Breast epithelium (tissue), 4 donors: ENCODE data around the gene ZC3H15. TPM values are rescaled to one million over a fixed set of nuclear protein-coding genes. Genes with fewer than 3 reads are reported as not detected.
"Not testable (repeated sequence)": the region's sequence is repeated elsewhere in the genome, so short reads cannot be mapped to it uniquely, and the experiment has no call there.

ENCODE experiments used
- DNase-seq, 2 donors: peaks; one replicate each; pipeline ENCODE4 v3.0.0-alpha.2; 2019; ENCODE audit warnings: low spot score in 2 of 2
- H3K27ac ChIP-seq, 2 donors: fragments of 200-600 bp; sonication (generic) in 1 of 2; one replicate each; pipeline ENCODE4 v1.5.1; 2016 to 2019; ENCODE audit warnings: mild to moderate bottlenecking in 1 of 2
- H3K27me3 ChIP-seq, 2 donors: fragments of 200-600 bp; sonication (generic) in 1 of 2; one replicate each; pipeline versions ENCODE4 v1.5.1 to v1.6.0; 2017 to 2019; ENCODE audit warnings: control low read depth in 1 of 2, mild to moderate bottlenecking in 1 of 2
- H3K36me3 ChIP-seq: fragments of 200-600 bp; one replicate; pipeline ENCODE4 v1.5.1; 2019
- H3K4me1 ChIP-seq, 2 donors: fragments of 200-600 bp; sonication (generic); one replicate each; pipeline ENCODE4 v1.5.1; 2016 to 2019; ENCODE audit warnings: control low read depth in 1 of 2
- H3K4me3 ChIP-seq, 3 donors: fragments of 200-600 bp; sonication (generic); 1 replicate in 2 of 3; 2 replicates in 1 of 3; pipeline ENCODE4 v1.5.1; 2016 to 2019; ENCODE audit warnings: mild to moderate bottlenecking in 3 of 3, moderate library complexity in 2 of 3
- H3K9me3 ChIP-seq, 2 donors: fragments of 200-600 bp; sonication (generic) in 1 of 2; one replicate each; pipeline ENCODE4 v1.5.1; 2016 to 2019; ENCODE audit warnings: control low read depth in 1 of 2
- POLR2A ChIP-seq: fragments of 450-650 bp; IDR thresholded peaks from one replicate; pipeline ENCODE4 v1.6.1; 2016; ENCODE audit warnings: antibody characterized with exemption, mild to moderate bottlenecking, moderate library complexity
- POLR2AphosphoS5 ChIP-seq, 3 donors: sonication (generic); formaldehyde crosslinking; IDR thresholded peaks; one replicate each; pipeline ENCODE4 v1.6.1; 2017; ENCODE audit warnings: antibody characterized with exemption in 3 of 3
- intact Hi-C: fragments of 100-400 bp; cut with DNase I; formaldehyde crosslinking; loops from one replicate; pipeline ENCODE4 v1.15.1; 2023; ENCODE audit warnings: low total_unique reads
- total RNA-seq, 3 donors: library from RNA; depleted of rRNA; stranded (reverse); fragments of >200 nt; gene quantifications; one replicate each; pipeline ENCODE4 v1.1.0, GENCODE V29; 2016
- TF ChIP-seq, protein P1 (sequence below), 3 donors: fragments of 450-650 bp; IDR thresholded peaks; one replicate each; pipeline ENCODE4 v1.5.1; 2016 to 2017; ENCODE audit warnings: antibody characterized with exemption in 3 of 3, mild to moderate bottlenecking in 3 of 3, moderate library complexity in 3 of 3

Gene ZC3H15
- total RNA-seq, 3 donors from 2014 or later, result 70.8 to 75.8 (median 73.0) TPM

DNA sequence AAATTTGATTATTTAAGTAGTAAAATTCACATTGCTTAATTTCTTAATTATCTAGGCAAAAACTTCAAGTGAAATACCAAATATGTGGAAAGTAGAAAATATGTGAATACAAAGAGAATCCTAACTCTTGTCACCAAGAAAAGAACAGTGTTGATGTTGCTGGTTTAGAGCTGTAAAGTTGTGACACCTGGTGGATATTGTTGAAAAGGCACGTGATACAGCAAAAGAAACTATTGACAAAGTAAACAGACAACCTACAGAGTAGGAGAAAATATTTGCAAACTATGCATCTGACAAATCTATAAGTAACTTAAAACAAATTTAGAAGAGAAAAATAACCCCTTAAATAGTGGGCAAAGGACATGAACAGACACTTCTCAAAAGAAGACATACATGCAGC is 25.6 kb upstream of the ZC3H15 start:
- intact Hi-C loops, result no loop called here
- H3K27me3 ChIP-seq, result no peaks in the 10 kb centered on the region
- no peaks in the 10 kb centered on the region for H3K4me1 ChIP-seq
- H3K4me3 ChIP-seq, result no peak overlapping the region
- DNase-seq, result no peak
- no peaks in the 10 kb centered on the region for H3K9me3 ChIP-seq
- no peak overlapping the region for H3K27ac ChIP-seq
- TF ChIP-seq, protein P1, sequence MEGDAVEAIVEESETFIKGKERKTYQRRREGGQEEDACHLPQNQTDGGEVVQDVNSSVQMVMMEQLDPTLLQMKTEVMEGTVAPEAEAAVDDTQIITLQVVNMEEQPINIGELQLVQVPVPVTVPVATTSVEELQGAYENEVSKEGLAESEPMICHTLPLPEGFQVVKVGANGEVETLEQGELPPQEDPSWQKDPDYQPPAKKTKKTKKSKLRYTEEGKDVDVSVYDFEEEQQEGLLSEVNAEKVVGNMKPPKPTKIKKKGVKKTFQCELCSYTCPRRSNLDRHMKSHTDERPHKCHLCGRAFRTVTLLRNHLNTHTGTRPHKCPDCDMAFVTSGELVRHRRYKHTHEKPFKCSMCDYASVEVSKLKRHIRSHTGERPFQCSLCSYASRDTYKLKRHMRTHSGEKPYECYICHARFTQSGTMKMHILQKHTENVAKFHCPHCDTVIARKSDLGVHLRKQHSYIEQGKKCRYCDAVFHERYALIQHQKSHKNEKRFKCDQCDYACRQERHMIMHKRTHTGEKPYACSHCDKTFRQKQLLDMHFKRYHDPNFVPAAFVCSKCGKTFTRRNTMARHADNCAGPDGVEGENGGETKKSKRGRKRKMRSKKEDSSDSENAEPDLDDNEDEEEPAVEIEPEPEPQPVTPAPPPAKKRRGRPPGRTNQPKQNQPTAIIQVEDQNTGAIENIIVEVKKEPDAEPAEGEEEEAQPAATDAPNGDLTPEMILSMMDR (IDR thresholded peaks at IDR 0.05), result peak in 1 of 3 donors; percentile 36
- no peak for TF ChIP-seq POLR2A
- no peaks in the 10 kb centered on the region for H3K36me3 ChIP-seq

DNA sequence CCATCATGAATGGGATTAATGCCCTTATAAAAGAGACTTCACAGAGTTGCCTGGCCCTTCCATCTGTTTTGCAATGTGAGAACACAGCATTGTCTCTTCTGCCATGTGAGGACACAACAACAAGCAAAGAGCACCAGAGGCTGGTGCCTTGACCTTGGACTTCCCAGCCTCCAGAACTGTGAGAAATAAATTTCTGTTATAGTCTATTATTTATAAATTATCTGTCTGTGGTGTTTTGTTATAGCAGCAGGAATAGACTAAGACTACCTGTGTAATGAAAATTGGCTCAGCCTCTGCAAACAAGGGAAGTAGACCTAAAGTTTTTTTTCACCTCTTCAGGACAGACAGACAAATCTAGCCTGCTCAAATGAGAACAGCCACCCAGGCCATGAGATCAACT is 19.3 kb upstream of the ZC3H15 start:
- no peaks in the 10 kb centered on the region for H3K4me1 ChIP-seq
- intact Hi-C loops, result no loop called here
- no peak for DNase-seq
- no peaks in the 10 kb centered on the region for H3K27me3 ChIP-seq
- H3K27ac ChIP-seq, result no peak overlapping the region
- peaks cover 0 to 12% of the 10 kb centered on the region in 2 donors for H3K9me3 ChIP-seq
- no peak overlapping the region for H3K4me3 ChIP-seq
- no peaks in the 10 kb centered on the region for H3K36me3 ChIP-seq
- TF ChIP-seq POLR2AphosphoS5 (IDR thresholded peaks at IDR 0.05) (no peak), POLR2A (no peak)
- TF ChIP-seq, protein P1 (IDR thresholded peaks at IDR 0.05), result no peak

DNA sequence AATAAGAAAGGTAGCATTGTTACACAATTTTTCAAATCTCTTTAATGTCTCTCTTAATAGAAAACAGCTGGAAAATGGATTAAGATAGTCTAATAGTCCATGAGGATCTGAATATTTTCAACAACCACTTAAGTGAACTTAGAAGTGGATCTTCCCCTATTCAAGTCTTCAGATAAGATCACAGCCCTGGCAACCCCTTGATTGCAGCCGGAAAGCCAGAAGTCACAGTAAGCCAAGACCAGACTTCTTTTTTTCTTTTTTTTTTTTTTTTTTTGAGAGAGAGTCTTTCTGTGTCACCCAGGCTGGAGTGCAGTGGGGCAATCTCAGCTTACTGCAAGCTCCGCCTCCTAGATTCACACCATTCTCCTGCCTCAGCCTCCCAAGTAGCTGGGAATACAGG is 18.6 kb upstream of the ZC3H15 start:
- H3K4me1 ChIP-seq, result no peaks in the 10 kb centered on the region
- intact Hi-C loops, result no loop called here
- H3K27ac ChIP-seq, result no peak overlapping the region
- peaks cover 3 to 12% of the 10 kb centered on the region in 2 donors for H3K9me3 ChIP-seq
- TF ChIP-seq, protein P1 (IDR thresholded peaks at IDR 0.05), result no peak
- no peak for TF ChIP-seq POLR2A
- TF ChIP-seq POLR2AphosphoS5 (IDR thresholded peaks at IDR 0.05), result no peak
- H3K4me3 ChIP-seq, result no peak overlapping the region
- H3K36me3 ChIP-seq, result no peaks in the 10 kb centered on the region
- no peak for DNase-seq
- no peaks in the 10 kb centered on the region for H3K27me3 ChIP-seq

DNA sequence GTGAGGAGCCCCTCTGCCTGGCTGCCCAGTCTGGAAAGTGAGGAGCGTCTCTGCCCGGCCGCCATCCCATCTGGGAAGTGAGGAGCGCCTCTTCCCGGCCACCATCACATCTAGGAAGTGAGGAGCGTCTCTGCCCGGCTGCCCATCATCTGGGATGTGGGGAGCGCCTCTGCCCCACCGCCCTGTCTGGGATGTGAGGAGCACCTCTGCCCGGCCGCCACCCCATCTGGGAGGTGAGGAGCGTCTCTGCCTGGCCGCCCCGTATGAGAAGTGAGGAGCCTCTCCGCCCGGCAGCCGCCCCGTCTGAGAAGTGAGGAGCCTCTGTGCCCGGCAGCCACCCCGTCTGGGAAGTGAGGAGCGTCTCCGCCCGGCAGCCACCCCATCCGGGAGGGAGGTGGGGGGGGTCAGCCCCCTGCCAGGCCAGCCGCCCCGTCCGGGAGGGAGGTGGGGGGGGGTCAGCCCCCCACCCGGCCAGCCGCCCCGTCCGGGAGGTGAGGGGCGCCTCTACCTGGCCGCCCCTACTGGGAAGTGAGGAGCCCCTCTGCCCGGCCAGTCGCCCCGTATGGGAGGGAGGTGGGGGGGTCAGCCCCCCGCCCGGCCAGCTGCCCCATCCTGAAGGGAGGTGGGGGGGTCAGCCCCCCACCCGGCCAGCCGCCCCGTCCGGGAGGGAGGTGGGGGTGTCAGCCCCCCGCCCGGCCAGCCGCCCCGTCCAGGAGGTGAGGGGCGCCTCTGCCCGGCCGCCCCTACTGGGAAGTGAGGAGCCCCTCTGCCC is 13.2 kb upstream of the ZC3H15 start:
- DNase-seq, result not testable (repeated sequence)

DNA sequence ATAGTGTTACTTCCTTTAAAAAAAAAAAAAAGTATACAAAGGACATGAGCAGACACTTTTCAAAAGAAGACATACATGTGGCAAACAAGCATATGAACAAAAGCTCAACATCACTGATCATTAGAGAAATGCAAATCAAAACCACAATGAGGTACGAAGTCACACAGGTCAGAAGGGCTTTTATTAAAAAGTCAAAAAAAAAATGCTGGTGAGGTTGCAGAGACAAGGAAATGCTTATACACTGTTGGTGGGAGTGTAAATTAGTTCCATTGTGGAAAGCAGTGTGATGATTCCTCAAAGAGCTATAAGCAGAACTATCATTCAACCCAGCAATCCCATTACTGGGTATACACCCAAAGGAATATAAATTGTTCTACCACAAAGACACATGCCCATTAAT is 11.8 kb upstream of the ZC3H15 start:
- DNase-seq, intact Hi-C loops, H3K27me3 ChIP-seq: not testable (repeated sequence)

More for the DNA sequence above, 13.2 kb upstream of the ZC3H15 start:
- H3K4me1 ChIP-seq, H3K36me3 ChIP-seq, H3K27ac ChIP-seq, H3K27me3 ChIP-seq, intact Hi-C loops, H3K9me3 ChIP-seq, H3K4me3 ChIP-seq: not testable (repeated sequence)

DNA sequence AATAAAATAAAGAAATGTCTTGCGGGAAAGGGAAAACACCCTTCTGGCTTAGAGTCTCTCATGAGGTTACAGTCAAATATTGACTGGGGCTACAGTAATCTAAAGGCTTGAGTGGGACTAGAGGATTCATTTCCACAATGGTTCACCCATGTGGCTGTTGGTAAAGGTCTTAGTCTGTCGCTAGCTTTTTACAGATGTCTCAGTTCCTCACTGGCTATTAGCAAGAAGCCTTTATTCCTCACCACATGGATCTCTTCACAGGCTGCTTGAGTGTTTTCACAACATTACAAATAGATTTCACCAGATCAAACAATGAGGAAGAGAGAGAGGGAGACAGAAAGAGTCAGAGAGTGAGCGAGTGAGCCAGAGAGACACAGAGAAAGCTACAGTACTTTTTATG is 8.3 kb upstream of the ZC3H15 start:
- no peaks in the 10 kb centered on the region for H3K36me3 ChIP-seq
- TF ChIP-seq POLR2A (no peak), POLR2AphosphoS5 (IDR thresholded peaks at IDR 0.05) (no peak)
- TF ChIP-seq, protein P1 (IDR thresholded peaks at IDR 0.05), result no peak
- H3K4me3 ChIP-seq, result no peak overlapping the region
- no peaks in the 10 kb centered on the region for H3K27me3 ChIP-seq
- no peak for DNase-seq
- no peak overlapping the region for H3K27ac ChIP-seq
- H3K9me3 ChIP-seq, result no peaks in the 10 kb centered on the region
- intact Hi-C loops, result no loop called here
- H3K4me1 ChIP-seq, result no peaks in the 10 kb centered on the region

More for the DNA sequence above, 11.8 kb upstream of the ZC3H15 start:
- not testable (repeated sequence) for H3K4me1 ChIP-seq, H3K4me3 ChIP-seq, H3K27ac ChIP-seq, H3K9me3 ChIP-seq, H3K36me3 ChIP-seq
